DOHH2 (cell line): ENCODE measurements around the gene PDIA6.

Experiments used
- H3F3A ChIP-seq: fragments of 200-600 bp; sonication (generic), shearing (Covaris generic); 2 replicates; pipeline ENCODE4 v1.6.0; 2016; ENCODE audit warnings: antibody characterized with exemption, mild to moderate bottlenecking; ENCODE audit not compliant: control insufficient read depth, insufficient read depth
- H3K27ac ChIP-seq: fragments of 200-600 bp; sonication (generic); 2 replicates; pipeline ENCODE4 v1.5.1; 2014; ENCODE audit warnings: low read depth, mild to moderate bottlenecking, low read length, moderate library complexity
- H3K27me3 ChIP-seq: fragments of 200-600 bp; sonication (generic); 2 replicates; pipeline ENCODE4 v1.6.1; 2014; ENCODE audit warnings: mild to moderate bottlenecking, low read length, mixed read lengths; ENCODE audit not compliant: control insufficient read depth
- H3K36me3 ChIP-seq: fragments of 200-600 bp; sonication (generic); 2 replicates; pipeline ENCODE4 v1.6.1; 2014; ENCODE audit warnings: mild to moderate bottlenecking, low read length, moderate library complexity, mixed read lengths; ENCODE audit not compliant: control insufficient read depth
- H3K4me1 ChIP-seq: fragments of 200-600 bp; sonication (generic); 2 replicates; pipeline ENCODE4 v1.6.1; 2014; ENCODE audit warnings: mild to moderate bottlenecking, low read length, mixed read lengths; ENCODE audit not compliant: control insufficient read depth
- H3K4me2 ChIP-seq: fragments of 200-600 bp; sonication (generic); 2 replicates; pipeline ENCODE4 v1.6.0; 2014; ENCODE audit warnings: mild to moderate bottlenecking, low read length, moderate library complexity
- H3K4me3 ChIP-seq: fragments of 200-600 bp; sonication (generic); 2 replicates; pipeline ENCODE4 v1.5.1; 2014; ENCODE audit warnings: mild to moderate bottlenecking, low read length, mixed read lengths
- H3K79me2 ChIP-seq: fragments of 200-600 bp; sonication (generic); 2 replicates; pipeline ENCODE4 v1.6.1; 2014; ENCODE audit warnings: mild to moderate bottlenecking, low read length, mixed read lengths; ENCODE audit not compliant: control insufficient read depth
- H3K9me2 ChIP-seq: fragments of 200-600 bp; sonication (generic); replicated peaks from 2 replicates; pipeline ENCODE4 v1.6.1; 2014; ENCODE audit warnings: mild to moderate bottlenecking, low read length, mixed read lengths; ENCODE audit not compliant: control insufficient read depth
- H3K9me3 ChIP-seq: fragments of 200-600 bp; sonication (generic); 2 replicates; pipeline ENCODE4 v1.6.1; 2014; ENCODE audit warnings: antibody characterized with exemption, low read length, mixed read lengths; ENCODE audit not compliant: control insufficient read depth, insufficient read depth
- H4K20me1 ChIP-seq: fragments of 200-600 bp; sonication (generic); 2 replicates; pipeline ENCODE4 v1.6.0; 2014; ENCODE audit warnings: low read depth, mild to moderate bottlenecking, antibody characterized with exemption, low read length, moderate library complexity; ENCODE audit not compliant: control insufficient read depth, insufficient read depth
- CTCF ChIP-seq: fragments of 200-600 bp; sonication (generic); IDR thresholded peaks from one replicate; pipeline ENCODE4 v1.5.1; 2014; ENCODE audit warnings: antibody characterized with exemption, mild to moderate bottlenecking, low read depth, low read length; ENCODE audit not compliant: poor library complexity, severe bottlenecking
- EZH2phosphoT487 ChIP-seq: fragments of 200-600 bp; sonication (generic); IDR thresholded peaks from 2 replicates; pipeline ENCODE4 v1.6.1; 2017; ENCODE audit warnings: borderline replicate concordance, mild to moderate bottlenecking, antibody characterized with exemption, low read length, moderate library complexity, mixed read lengths

Gene PDIA6

GRCh38 chr2:10835052-10835970, 22.7 kb upstream of the PDIA6 start:
- Histone ChIP-seq H4K20me1 (no peaks in the 10 kb centered on the region), H3K4me3 (no peak overlapping the region), H3K9me3 (no peaks in the 10 kb centered on the region), H3K79me2 (no peaks in the 10 kb centered on the region), H3K27me3 (peaks cover 9% of the 10 kb centered on the region; the same call in 1 of the 2 replicates), H3K27ac (no peak overlapping the region), H3K36me3 (no peaks in the 10 kb centered on the region), H3K4me2 (peak overlapping the region; percentile 39), H3F3A (no peaks in the 10 kb centered on the region), H3K9me2 (no peaks in the 10 kb centered on the region), H3K4me1 (peaks cover 17% of the 10 kb centered on the region)
- TF ChIP-seq EZH2phosphoT487, result no peak
- peak; percentile 92 for TF ChIP-seq CTCF

GRCh38 chr2:10834068-10834655, 21.6 kb upstream of the PDIA6 start:
- Histone ChIP-seq H3K4me2 (no peak overlapping the region), H3K79me2 (no peaks in the 10 kb centered on the region), H3K9me3 (no peaks in the 10 kb centered on the region), H3F3A (no peaks in the 10 kb centered on the region), H3K4me1 (peaks cover 17% of the 10 kb centered on the region), H3K27ac (no peak overlapping the region), H3K4me3 (no peak overlapping the region), H3K9me2 (no peaks in the 10 kb centered on the region), H3K36me3 (no peaks in the 10 kb centered on the region), H3K27me3 (peaks cover 19% of the 10 kb centered on the region), H4K20me1 (no peaks in the 10 kb centered on the region)
- TF ChIP-seq EZH2phosphoT487, result no peak
- no peak for TF ChIP-seq CTCF

GRCh38 chr2:10833021-10833420, 20.4 kb upstream of the PDIA6 start:
- H3K9me3 ChIP-seq, result no peaks in the 10 kb centered on the region
- H3K36me3 ChIP-seq, result no peaks in the 10 kb centered on the region
- H3K4me1 ChIP-seq, result peaks cover 25% of the 10 kb centered on the region
- H4K20me1 ChIP-seq, result no peaks in the 10 kb centered on the region
- no peak overlapping the region for H3K4me3 ChIP-seq
- no peaks in the 10 kb centered on the region for H3K79me2 ChIP-seq
- H3F3A ChIP-seq, result no peaks in the 10 kb centered on the region
- no peak overlapping the region for H3K27ac ChIP-seq
- no peaks in the 10 kb centered on the region for H3K9me2 ChIP-seq
- TF ChIP-seq CTCF (no peak), EZH2phosphoT487 (no peak)
- peaks cover 30% of the 10 kb centered on the region for H3K27me3 ChIP-seq
- H3K4me2 ChIP-seq, result no peak overlapping the region
